HCT116 (cell line): ENCODE data around the gene CNTNAP5. TPM values are rescaled to one million over a fixed set of nuclear protein-coding genes. Genes with fewer than 3 reads are reported as not detected.

Source experiments
- ATAC-seq: fragments of 200-7000 bp; cut with Tn5 transposase; 2 replicates; pipeline ENCODE4 v1.9.1; 2020; ENCODE audit warnings: mild to moderate bottlenecking, moderate library complexity
- BruUV-seq: library from RNA; stranded (reverse); fragments of 400-500 nt; replicated peaks from 2 replicates; lab custom pipeline; 2021; lab: Mats Ljungman, UMichigan
- CTCF ChIA-PET: fragments of 300-600 bp; sonication (Branson Sonifier 250); formaldehyde crosslinking; loops from one replicate; lab custom pipeline; 2021; ENCODE audit warnings: antibody characterized with exemption; lab: Charles Lee
- POLR2A ChIA-PET: fragments of 300-600, 350-600 bp; sonication (Branson Sonifier 250); formaldehyde crosslinking; loops from one replicate; lab custom pipeline; 2021; ENCODE audit warnings: antibody characterized with exemption; lab: Charles Lee
- RAD21 ChIA-PET, 2 experiments: fragments of 300-600 bp; sonication (Branson Sonifier 250); formaldehyde crosslinking; loops; one replicate each; lab custom pipeline; 2023; ENCODE audit warnings: low total read pairs in 2 of 2; ENCODE audit not compliant: uncharacterized antibody in 2 of 2, unreplicated experiment in 2 of 2, low non-redundant PET in 1 of 2; lab: Charles Lee
- DNase-seq: peaks from one replicate; pipeline ENCODE4 v3.0.0-alpha.2; 2010; ENCODE audit warnings: low read depth, low spot score
- H2AFZ ChIP-seq: fragments of 200-600 bp; shearing (Covaris generic), sonication (generic); 2 replicates; pipeline ENCODE4 v1.6.1; 2017; ENCODE audit warnings: low read depth, mixed run types, mixed read lengths, antibody characterized with exemption, low read length; ENCODE audit not compliant: poor library complexity, severe bottlenecking
- H3K27ac ChIP-seq: 2 replicates; pipeline ENCODE4 v1.5.1; 2012; ENCODE audit warnings: low read depth, low read length
- H3K27me3 ChIP-seq: fragments of 200-600 bp; sonication (generic); 2 replicates; pipeline ENCODE4 v1.6.1; 2016; ENCODE audit warnings: mixed run types, low read length, mixed read lengths; ENCODE audit not compliant: insufficient read depth
- H3K36me3 ChIP-seq, 2 experiments: fragments of 200-500 bp in 1 of 2; fragments of 200-600 bp in 1 of 2; sonication (Bioruptor generic) in 1 of 2; sonication (generic) in 1 of 2; 2 replicates each; pipeline versions ENCODE4 v1.5.1 to v1.6.1; 2014 to 2016; ENCODE audit warnings: low read length in 2 of 2, inconsistent platforms in 1 of 2, mixed read lengths in 1 of 2, mixed run types in 1 of 2; ENCODE audit not compliant: insufficient read depth in 2 of 2, control insufficient read depth in 1 of 2
- H3K4me1 ChIP-seq, 2 experiments: fragments of 200-600 bp in 1 of 2; sonication (generic) in 1 of 2; 2 replicates each; pipeline versions ENCODE4 v1.5.1 to v1.6.1; 2012 to 2017; ENCODE audit warnings: low read length in 2 of 2, inconsistent platforms in 1 of 2, mild to moderate bottlenecking in 1 of 2, mixed read lengths in 1 of 2, mixed run types in 1 of 2, moderate library complexity in 1 of 2; ENCODE audit not compliant: insufficient read depth in 2 of 2, control insufficient read depth in 1 of 2
- H3K4me2 ChIP-seq: fragments of 200-600 bp; sonication (generic); 2 replicates; pipeline ENCODE4 v1.6.1; 2017; ENCODE audit warnings: mixed run types, low read length, mixed read lengths
- H3K4me3 ChIP-seq, 2 experiments: fragments of 200-600 bp in 1 of 2; sonication (generic) in 1 of 2; replicated peaks in 1 of 2; 2 replicates each; pipeline ENCODE4 v1.5.1; 2011 to 2016; ENCODE audit warnings: low read length in 2 of 2, control low read depth in 1 of 2, low read depth in 1 of 2, mild to moderate bottlenecking in 1 of 2, mixed read lengths in 1 of 2, mixed run types in 1 of 2
- H3K79me2 ChIP-seq: fragments of 200-600 bp; sonication (generic); 2 replicates; pipeline ENCODE4 v1.6.1; 2017; ENCODE audit warnings: mild to moderate bottlenecking, mixed run types, low read length, moderate library complexity, mixed read lengths; ENCODE audit not compliant: insufficient read depth
- H3K9ac ChIP-seq: fragments of 200-600 bp; sonication (generic); 2 replicates; pipeline ENCODE4 v1.6.1; 2016; ENCODE audit warnings: low read length, mixed read lengths
- H3K9me2 ChIP-seq: fragments of 200-600 bp; sonication (generic), shearing (Covaris generic); 2 replicates; pipeline ENCODE4 v1.6.1; 2017; ENCODE audit warnings: mixed run types, mild to moderate bottlenecking, moderate library complexity; ENCODE audit not compliant: insufficient read depth
- H3K9me3 ChIP-seq, 2 experiments: fragments of 200-500 bp in 1 of 2; fragments of 200-600 bp in 1 of 2; sonication (Bioruptor generic) in 1 of 2; sonication (generic) in 1 of 2; 2 replicates each; pipeline ENCODE4 v1.6.1; 2014 to 2017; ENCODE audit warnings: low read length in 2 of 2, mixed read lengths in 2 of 2, inconsistent platforms in 1 of 2, low read depth in 1 of 2, mild to moderate bottlenecking in 1 of 2, mixed run types in 1 of 2, moderate library complexity in 1 of 2; ENCODE audit not compliant: control insufficient read depth in 1 of 2, insufficient read depth in 1 of 2
- H4K20me1 ChIP-seq: fragments of 200-600 bp; sonication (generic), shearing (Covaris generic); 2 replicates; pipeline ENCODE4 v1.6.1; 2017; ENCODE audit warnings: mixed run types, mild to moderate bottlenecking, moderate library complexity; ENCODE audit not compliant: insufficient read depth
- EGR1 ChIP-seq: IDR thresholded peaks from 2 replicates; pipeline ENCODE4 v1.6.1; 2012; ENCODE audit warnings: low read depth
- FOSL1 ChIP-seq: IDR thresholded peaks from 2 replicates; pipeline ENCODE4 v1.6.1; 2012; ENCODE audit warnings: low read depth
- REST ChIP-seq: IDR thresholded peaks from 2 replicates; pipeline ENCODE4 v1.6.1; 2012; ENCODE audit warnings: low read depth
- SRF ChIP-seq: IDR thresholded peaks from 2 replicates; pipeline ENCODE4 v1.6.1; 2012; ENCODE audit warnings: low read depth
- intact Hi-C: fragments of 100-400 bp; cut with micrococcal nuclease; formaldehyde crosslinking; loops from 2 replicates; pipeline ENCODE4 v1.10.0; 2022
- total RNA-seq: library from RNA; stranded (reverse); gene quantifications from one replicate; pipeline ENCODE4 v1.2.1, GENCODE V29; 2021; ENCODE audit not compliant: unreplicated experiment
- TF ChIP-seq, protein P1 (sequence below): IDR thresholded peaks from 2 replicates; pipeline ENCODE4 v1.6.1; 2011; ENCODE audit warnings: mild to moderate bottlenecking, low read length, moderate library complexity; ENCODE audit not compliant: insufficient replicate concordance; ENCODE audit errors: extremely low read depth

CNTNAP5 gene
- total RNA-seq, 1 experiment from 2014 or later = not detected

DNA sequence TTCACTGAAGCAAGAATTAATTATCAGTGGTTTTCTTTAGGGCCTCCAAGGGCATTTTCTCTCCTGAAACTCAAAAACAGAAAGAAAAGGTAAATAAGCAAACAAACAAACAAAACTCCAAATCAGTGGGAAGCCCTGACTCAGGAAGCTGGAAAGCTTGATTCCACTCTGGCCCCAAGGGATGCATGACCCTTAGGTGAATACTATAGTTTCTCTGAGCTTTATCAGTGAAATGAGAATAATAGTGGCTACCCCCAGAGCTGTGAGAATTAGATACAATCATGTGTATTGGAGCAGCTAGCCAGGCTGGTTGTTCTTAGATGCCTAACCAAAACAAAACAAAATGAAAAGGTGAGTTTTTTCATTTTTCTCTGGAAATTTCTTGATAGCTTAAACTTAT is 585.1 kb downstream of the CNTNAP5 start:
- CTCF ChIA-PET = no interaction called here
- no peak overlapping the region for H2AFZ ChIP-seq
- DNase-seq = no peak
- H3K79me2 ChIP-seq = no peaks in the 10 kb centered on the region
- TF ChIP-seq, protein P1, sequence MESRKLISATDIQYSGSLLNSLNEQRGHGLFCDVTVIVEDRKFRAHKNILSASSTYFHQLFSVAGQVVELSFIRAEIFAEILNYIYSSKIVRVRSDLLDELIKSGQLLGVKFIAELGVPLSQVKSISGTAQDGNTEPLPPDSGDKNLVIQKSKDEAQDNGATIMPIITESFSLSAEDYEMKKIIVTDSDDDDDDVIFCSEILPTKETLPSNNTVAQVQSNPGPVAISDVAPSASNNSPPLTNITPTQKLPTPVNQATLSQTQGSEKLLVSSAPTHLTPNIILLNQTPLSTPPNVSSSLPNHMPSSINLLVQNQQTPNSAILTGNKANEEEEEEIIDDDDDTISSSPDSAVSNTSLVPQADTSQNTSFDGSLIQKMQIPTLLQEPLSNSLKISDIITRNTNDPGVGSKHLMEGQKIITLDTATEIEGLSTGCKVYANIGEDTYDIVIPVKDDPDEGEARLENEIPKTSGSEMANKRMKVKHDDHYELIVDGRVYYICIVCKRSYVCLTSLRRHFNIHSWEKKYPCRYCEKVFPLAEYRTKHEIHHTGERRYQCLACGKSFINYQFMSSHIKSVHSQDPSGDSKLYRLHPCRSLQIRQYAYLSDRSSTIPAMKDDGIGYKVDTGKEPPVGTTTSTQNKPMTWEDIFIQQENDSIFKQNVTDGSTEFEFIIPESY = no peak
- TF ChIP-seq FOSL1 (no peak), SRF (no peak), REST (no peak), EGR1 (no peak)
- TF ChIP-seq, all 23 proteins: peak for 0
- no TSS peak for BruUV-seq
- POLR2A ChIA-PET = no interaction called here
- intact Hi-C loops = no loop called here
- H3K9me2 ChIP-seq = no peaks in the 10 kb centered on the region
- H3K9me3 ChIP-seq = peaks cover 8 to 13% of the 10 kb centered on the region in 2 experiments; a peak in 2 of 4 replicates
- no peaks in the 10 kb centered on the region for H4K20me1 ChIP-seq
- H3K27me3 ChIP-seq = no peaks in the 10 kb centered on the region
- H3K36me3 ChIP-seq = no peaks in the 10 kb centered on the region
- RAD21 ChIA-PET = no interaction called here
- no peak overlapping the region for H3K4me3 ChIP-seq
- no peak overlapping the region for H3K9ac ChIP-seq
- no peak for ATAC-seq
- H3K27ac ChIP-seq = no peak overlapping the region
- no peak overlapping the region for H3K4me2 ChIP-seq
- no peaks in the 10 kb centered on the region for H3K4me1 ChIP-seq
